GM12878 (cell line): ENCODE data around the gene SUSD5. TPM values are rescaled to one million over a fixed set of nuclear protein-coding genes. Genes with fewer than 3 reads are reported as not detected.

Source experiments
- ATAC-seq: fragments of 200-7000 bp; cut with Tn5 transposase; 3 replicates; pipeline ENCODE4 v1.9.1; 2020; ENCODE audit warnings: mild to moderate bottlenecking, moderate library complexity
- BruUV-seq: library from RNA; stranded (reverse); fragments of 400-500 nt; replicated peaks from 2 replicates; lab custom pipeline; 2021; lab: Mats Ljungman, UMichigan
- CTCF ChIA-PET: fragments of 300-600 bp; sonication (Branson Sonifier 250); formaldehyde crosslinking; extraction: SDS; loops from one replicate; lab custom pipeline; 2021; ENCODE audit warnings: inconsistent platforms; lab: Yijun Ruan, JAX
- POLR2A ChIA-PET: fragments of 350-600 bp; formaldehyde crosslinking; extraction: SDS; loops from one replicate; lab custom pipeline; 2021; ENCODE audit warnings: inconsistent platforms; lab: Charles Lee
- RAD21 ChIA-PET: fragments of 300-600 bp; sonication (Branson Sonifier 250); formaldehyde crosslinking; loops from one replicate; lab custom pipeline; 2023; ENCODE audit warnings: antibody characterized with exemption; ENCODE audit not compliant: unreplicated experiment; lab: Charles Lee
- SMC1A ChIA-PET: fragments of 300-600 bp; sonication (Branson Sonifier 250); formaldehyde crosslinking; loops from one replicate; lab custom pipeline; 2023; ENCODE audit not compliant: unreplicated experiment, uncharacterized antibody; lab: Charles Lee
- DNase-seq: peaks from one replicate; pipeline ENCODE4 v3.0.0-alpha.2; 2011; ENCODE audit warnings: low read depth, low spot score
- FAIRE-seq: peaks from 3 replicates; lab custom pipeline; 2011; peaks lifted over from hg19 to GRCh38; lab: Jason Lieb, UNC
- H2AFZ ChIP-seq: 2 replicates; pipeline ENCODE4 v1.6.0; 2011; ENCODE audit warnings: low read depth, low read length, control low read depth; ENCODE audit not compliant: control insufficient read depth
- H3K27ac ChIP-seq: 2 replicates; pipeline ENCODE4 v1.5.1; 2011; ENCODE audit warnings: control low read depth; ENCODE audit not compliant: control insufficient read depth, insufficient read depth
- H3K27me3 ChIP-seq, 2 experiments: replicated peaks in 1 of 2; 2 replicates each; pipeline versions ENCODE4 v1.6.0 to v1.6.1; 2011; ENCODE audit warnings: low read length in 1 of 2; ENCODE audit not compliant: control insufficient read depth in 2 of 2, insufficient read depth in 2 of 2
- H3K36me3 ChIP-seq, 2 experiments: 2 replicates each; pipeline ENCODE4 v1.5.1; 2011; ENCODE audit warnings: low read length in 1 of 2; ENCODE audit not compliant: control insufficient read depth in 2 of 2, insufficient read depth in 2 of 2
- H3K4me1 ChIP-seq: 2 replicates; pipeline ENCODE4 v1.6.1; 2011; ENCODE audit warnings: mild to moderate bottlenecking, low read length, moderate library complexity, mixed read lengths; ENCODE audit not compliant: control insufficient read depth, insufficient read depth
- H3K4me2 ChIP-seq: 2 replicates; pipeline ENCODE4 v1.6.0; 2011; ENCODE audit warnings: control low read depth; ENCODE audit not compliant: control insufficient read depth, insufficient read depth
- H3K4me3 ChIP-seq: fragments of 200-600 bp; sonication (generic); 2 replicates; pipeline ENCODE4 v1.5.1; 2016
- H3K79me2 ChIP-seq: 2 replicates; pipeline ENCODE4 v1.6.0; 2011; ENCODE audit warnings: low read length; ENCODE audit not compliant: control insufficient read depth, insufficient read depth
- H3K9ac ChIP-seq: 2 replicates; pipeline ENCODE4 v1.8.0; 2011; ENCODE audit warnings: low read length, control low read depth, mixed read lengths; ENCODE audit not compliant: control insufficient read depth, insufficient read depth
- H3K9me3 ChIP-seq: replicated peaks from 3 replicates; pipeline ENCODE4 v1.5.1; 2011; ENCODE audit warnings: mild to moderate bottlenecking, low read length; ENCODE audit not compliant: control insufficient read depth, insufficient read depth
- H4K20me1 ChIP-seq: 2 replicates; pipeline ENCODE4 v1.6.0; 2011; ENCODE audit not compliant: control insufficient read depth, insufficient read depth
- BCL11A ChIP-seq: IDR thresholded peaks from 2 replicates; pipeline ENCODE4 v1.6.1; 2011; ENCODE audit warnings: low read depth, low read length
- BHLHE40 ChIP-seq, 2 experiments: fragments of 450-650 bp in 1 of 2; IDR thresholded peaks; 2 replicates each; pipeline ENCODE4 v1.6.1; 2011 to 2017; ENCODE audit warnings: low read depth in 2 of 2, borderline replicate concordance in 1 of 2, improper control_type of control experiment in 1 of 2, low read length in 1 of 2, mild to moderate bottlenecking in 1 of 2
- BMI1 ChIP-seq: fragments of 450-650 bp; IDR thresholded peaks from 2 replicates; pipeline ENCODE4 v1.6.1; 2016; ENCODE audit warnings: mild to moderate bottlenecking, moderate library complexity, borderline replicate concordance
- CHD1 ChIP-seq: IDR thresholded peaks from 2 replicates; pipeline ENCODE4 v1.6.1; 2012; ENCODE audit warnings: low read depth, low read length, improper control_type of control experiment
- EP300 ChIP-seq, 2 experiments: fragments of 150-350 bp in 1 of 2; IDR thresholded peaks; 2 replicates each; pipeline ENCODE4 v1.6.1; 2011 to 2012; ENCODE audit warnings: low read depth in 2 of 2, low read length in 2 of 2, borderline replicate concordance in 1 of 2, improper control_type of control experiment in 1 of 2, inconsistent platforms in 1 of 2; ENCODE audit not compliant: control insufficient read depth in 1 of 2
- GABPA ChIP-seq: IDR thresholded peaks from 2 replicates; pipeline ENCODE4 v1.6.1; 2014; ENCODE audit warnings: antibody characterized with exemption, low read depth, mild to moderate bottlenecking, inconsistent platforms
- IKZF2 ChIP-seq, 2 experiments: fragments of 450-650 bp; IDR thresholded peaks; 2 replicates each; pipeline ENCODE4 v1.6.1; 2017; ENCODE audit warnings: mild to moderate bottlenecking in 2 of 2, moderate library complexity in 2 of 2
- JUNB ChIP-seq: IDR thresholded peaks from 2 replicates; pipeline ENCODE4 v1.6.1; 2016; ENCODE audit warnings: antibody characterized with exemption, mild to moderate bottlenecking
- KAT2A ChIP-seq: conservative IDR thresholded peaks from 2 replicates; pipeline ENCODE4 v1.6.1; 2011; ENCODE audit warnings: low read depth, low read length; ENCODE audit not compliant: control insufficient read depth
- PAX5 ChIP-seq: IDR thresholded peaks from 2 replicates; pipeline ENCODE4 v1.6.1; 2011; ENCODE audit warnings: low read depth, low read length, borderline replicate concordance
- SUZ12 ChIP-seq: fragments of 200-600 bp; sonication (generic); IDR thresholded peaks from one replicate; pipeline ENCODE4 v1.6.1; 2018; ENCODE audit warnings: antibody characterized with exemption, mild to moderate bottlenecking; ENCODE audit not compliant: unreplicated experiment
- TAF1 ChIP-seq: IDR thresholded peaks from 2 replicates; pipeline ENCODE4 v1.6.1; 2011; ENCODE audit warnings: mild to moderate bottlenecking, low read depth, low read length, borderline replicate concordance
- YY1 ChIP-seq: IDR thresholded peaks from 2 replicates; pipeline ENCODE4 v1.6.1; 2011; ENCODE audit warnings: low read depth, mild to moderate bottlenecking, low read length
- ZNF274 ChIP-seq: IDR thresholded peaks from one replicate; pipeline ENCODE4 v1.8.0; 2011; ENCODE audit not compliant: insufficient read length, insufficient read depth
- ZSCAN29 ChIP-seq: fragments of 450-650 bp; IDR thresholded peaks from 2 replicates; pipeline ENCODE4 v1.6.1; 2017; ENCODE audit warnings: mild to moderate bottlenecking, moderate library complexity
- WGBS: methylation state at CpG from one replicate; pipeline ENCODE4 v1.1.6; 2016; ENCODE audit warnings: low lambda C conversion rate; ENCODE audit not compliant: insufficient replicate concordance, insufficient coverage; ENCODE audit errors: missing lambda C conversion rate; 5-methylcytosine and 5-hydroxymethylcytosine counted together
- in situ Hi-C: fragments of 300-500 bp; cut with MboI; formaldehyde crosslinking; loops from 9 replicates; pipeline ENCODE4 v1.14.3; 2018; ENCODE audit warnings: mixed read lengths
- intact Hi-C: fragments of 100-400 bp; cut with micrococcal nuclease; formaldehyde crosslinking; loops from one replicate; pipeline ENCODE4 v1.14.2; 2022; ENCODE audit not compliant: unreplicated experiment
- polyA plus RNA-seq, 11 experiments: library from polyadenylated mRNA; depleted of rRNA in 4 of 11; unstranded in 6 of 11; stranded (reverse) in 5 of 11; fragments of >200 nt; fragmentation: Nextera tagmentation in 4 of 11; fragmentation: Illumina TruSeq in 1 of 11; extraction: Ambion mirVana in 4 of 11; extraction: Trizol in 1 of 11; gene quantifications; 1 replicate in 1 of 11; 2 replicates in 10 of 11; pipeline versions ENCODE4 v1.2.1 to v1.2.3, GENCODE V29; 2011 to 2016; ENCODE audit warnings: inconsistent platforms in 2 of 11, missing spikeins in 2 of 11, low read depth in 1 of 11
- total RNA-seq, 4 experiments: library from RNA; depleted of rRNA in 3 of 4; stranded (reverse); fragments of >200 nt in 3 of 4; fragmentation: Illumina TruSeq in 1 of 4; extraction: Trizol in 1 of 4; gene quantifications; 2 replicates each; pipeline versions ENCODE4 v1.2.1 to v1.2.3, GENCODE V29; 2013 to 2021
- TF ChIP-seq, protein P1 (sequence below): fragments of 450-650 bp; formaldehyde crosslinking; IDR thresholded peaks from 2 replicates; pipeline ENCODE4 v1.5.0; 2022; ENCODE audit warnings: mild to moderate bottlenecking, missing genetic modification characterization

Gene SUSD5
- total and polyA plus RNA-seq, 10 of the 15 experiments (the other 5 are each of a cell fraction or from before 2014, with no cell fraction given), result 0.01 to 0.05 (median 0.03) TPM; not detected in 4

DNA sequence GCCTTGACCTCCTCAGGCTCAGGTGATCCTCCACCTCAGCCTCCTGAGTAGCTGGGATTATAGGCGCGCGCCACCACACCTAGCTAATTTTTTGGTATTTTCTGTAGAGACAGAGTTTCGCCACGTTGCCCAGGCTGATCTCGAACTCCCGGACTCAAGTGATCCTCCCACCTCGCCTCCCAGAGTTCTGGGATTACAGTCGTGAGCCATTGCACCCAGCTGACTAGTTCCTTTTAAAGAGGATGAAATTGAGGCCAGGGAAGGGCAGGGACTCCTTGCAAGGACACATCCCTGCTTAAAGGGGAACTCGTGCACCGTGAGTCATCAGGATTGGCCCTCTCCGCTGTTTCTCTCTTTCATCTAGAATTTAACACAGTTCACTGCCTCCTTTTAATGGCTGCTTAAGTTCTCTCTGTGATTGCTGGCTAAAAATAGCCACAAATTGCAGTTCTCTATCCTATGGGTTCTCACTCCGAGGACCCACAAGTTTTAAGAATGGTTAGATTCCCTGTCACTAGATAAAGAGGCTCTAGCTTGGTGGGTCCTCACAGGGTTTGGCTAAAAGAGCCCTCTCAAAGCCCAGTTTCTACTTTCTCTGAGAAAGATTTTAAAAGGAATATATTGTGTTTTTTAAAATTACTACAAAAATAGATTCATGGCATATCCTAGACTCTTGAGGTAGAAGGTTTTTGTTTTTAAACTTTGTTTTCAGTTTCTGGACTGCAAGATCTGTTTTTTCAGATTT is 103.4 kb downstream of the SUSD5 start (continued):
- TF ChIP-seq BHLHE40 (IDR thresholded peaks at IDR 0.05; ENCODE audit: borderline replicate concordance in 1 of 2, low read depth in 2 of 2, low read length in 1 of 2), result 0 out of 4 replicates have a peak, but pooled peaks of 1 of the 2 experiments have one; percentile 8
- TF ChIP-seq GABPA, result no peak
- no peak for TF ChIP-seq TAF1
- TF ChIP-seq PAX5, result no peak
- peak; percentile 41; the same call in 1 of the 2 replicates for TF ChIP-seq YY1
- no peak for TF ChIP-seq ZNF274
- TF ChIP-seq SUZ12, result no peak
- no peak for TF ChIP-seq KAT2A
- no peak for TF ChIP-seq JUNB
- TF ChIP-seq BMI1, result no peak
- no peak for TF ChIP-seq ZSCAN29
- TF ChIP-seq EP300 (IDR thresholded peaks at IDR 0.05; ENCODE audit: borderline replicate concordance in 1 of 2, control insufficient read depth in 1 of 2, low read depth in 2 of 2, low read length in 2 of 2), result no peak
- TF ChIP-seq BCL11A, result no peak
- TF ChIP-seq CHD1, result no peak

DNA sequence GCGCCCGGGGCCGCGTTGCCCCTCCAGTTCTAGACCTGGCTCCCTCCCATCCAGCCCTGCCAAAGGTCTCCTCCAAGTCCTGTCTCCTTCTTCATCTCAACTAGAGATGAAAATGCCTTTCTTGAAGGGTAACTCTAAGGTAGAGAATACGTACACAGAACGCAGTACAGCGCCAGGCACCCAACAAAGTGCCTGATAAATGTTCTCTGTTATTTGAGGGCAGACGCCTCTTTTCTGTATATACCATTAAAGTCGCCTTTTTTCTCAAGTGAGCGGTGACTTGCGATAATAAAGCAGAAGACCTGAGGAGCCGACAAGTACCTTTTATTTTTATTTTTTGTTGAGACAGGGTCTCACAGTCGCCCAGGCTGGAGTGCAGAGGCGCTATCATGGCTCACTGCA is 104.0 kb downstream of the SUSD5 start:
- ChIA-PET CTCF (interaction anchor here (0.7 to 3.5 kb wide), 5 partner anchors 10 to 258 kb away, joined by 3 to 36 read pairs (median 5); no protein-coding TSS in a partner anchor), POLR2A (interaction anchor here (0.6 kb wide), 1 partner anchor 796 kb away, joined by 3 read pairs; no protein-coding TSS in a partner anchor), SMC1A (interaction anchor here (1.2 to 1.7 kb wide), 2 partner anchors 17 to 19 kb away, joined by 3 to 5 read pairs; no protein-coding TSS in a partner anchor), RAD21 (interaction anchor here (2.1 kb wide), 1 partner anchor 17 kb away, joined by 5 read pairs; no protein-coding TSS in a partner anchor)
- peak overlapping the region; percentile 86 for H2AFZ ChIP-seq
- H3K27ac ChIP-seq, result no peak overlapping the region
- no peaks in the 10 kb centered on the region for H3K79me2 ChIP-seq
- H3K9ac ChIP-seq, result no peak overlapping the region
- ATAC-seq (no peak), DNase-seq (no peak), FAIRE-seq (no peak)
- peaks cover 24% of the 10 kb centered on the region for H3K4me1 ChIP-seq
- no peaks in the 10 kb centered on the region for H3K36me3 ChIP-seq
- intact Hi-C loops (no loop called here), in situ Hi-C loops (no loop called here)
- H3K27me3 ChIP-seq, result no peaks in the 10 kb centered on the region
- H4K20me1 ChIP-seq, result no peaks in the 10 kb centered on the region
- H3K4me3 ChIP-seq, result peak overlapping the region; percentile 75
- 6% methylated on average over 14 of the region's 14 CpGs for WGBS
- peak overlapping the region; percentile 78 for H3K4me2 ChIP-seq
- H3K9me3 ChIP-seq, result no peaks in the 10 kb centered on the region
- no TSS peak for BruUV-seq
- 0 out of 4 replicates have a peak, but pooled peaks of 1 of the 2 experiments have one; percentile 3 for TF ChIP-seq IKZF2 (IDR thresholded peaks at IDR 0.05)
- TF ChIP-seq, protein P1, sequence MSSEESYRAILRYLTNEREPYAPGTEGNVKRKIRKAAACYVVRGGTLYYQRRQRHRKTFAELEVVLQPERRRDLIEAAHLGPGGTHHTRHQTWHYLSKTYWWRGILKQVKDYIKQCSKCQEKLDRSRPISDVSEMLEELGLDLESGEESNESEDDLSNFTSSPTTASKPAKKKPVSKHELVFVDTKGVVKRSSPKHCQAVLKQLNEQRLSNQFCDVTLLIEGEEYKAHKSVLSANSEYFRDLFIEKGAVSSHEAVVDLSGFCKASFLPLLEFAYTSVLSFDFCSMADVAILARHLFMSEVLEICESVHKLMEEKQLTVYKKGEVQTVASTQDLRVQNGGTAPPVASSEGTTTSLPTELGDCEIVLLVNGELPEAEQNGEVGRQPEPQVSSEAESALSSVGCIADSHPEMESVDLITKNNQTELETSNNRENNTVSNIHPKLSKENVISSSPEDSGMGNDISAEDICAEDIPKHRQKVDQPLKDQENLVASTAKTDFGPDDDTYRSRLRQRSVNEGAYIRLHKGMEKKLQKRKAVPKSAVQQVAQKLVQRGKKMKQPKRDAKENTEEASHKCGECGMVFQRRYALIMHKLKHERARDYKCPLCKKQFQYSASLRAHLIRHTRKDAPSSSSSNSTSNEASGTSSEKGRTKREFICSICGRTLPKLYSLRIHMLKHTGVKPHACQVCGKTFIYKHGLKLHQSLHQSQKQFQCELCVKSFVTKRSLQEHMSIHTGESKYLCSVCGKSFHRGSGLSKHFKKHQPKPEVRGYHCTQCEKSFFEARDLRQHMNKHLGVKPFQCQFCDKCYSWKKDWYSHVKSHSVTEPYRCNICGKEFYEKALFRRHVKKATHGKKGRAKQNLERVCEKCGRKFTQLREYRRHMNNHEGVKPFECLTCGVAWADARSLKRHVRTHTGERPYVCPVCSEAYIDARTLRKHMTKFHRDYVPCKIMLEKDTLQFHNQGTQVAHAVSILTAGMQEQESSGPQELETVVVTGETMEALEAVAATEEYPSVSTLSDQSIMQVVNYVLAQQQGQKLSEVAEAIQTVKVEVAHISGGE (CRISPR knock-in tag), result no peak
